ENCODE measurements around the gene ZNF479. TPM values are rescaled to one million over a fixed set of nuclear protein-coding genes. Genes with fewer than 3 reads are reported as not detected.
"Not testable (repeated sequence)": the region's sequence is repeated elsewhere in the genome, so short reads cannot be mapped to it uniquely, and the experiment has no call there.

The ZNF479 gene
- polyA plus RNA-seq (2013, experiment 1 of 2) = not detected
- not detected for polyA plus RNA-seq (2013, experiment 2 of 2)

DNA sequence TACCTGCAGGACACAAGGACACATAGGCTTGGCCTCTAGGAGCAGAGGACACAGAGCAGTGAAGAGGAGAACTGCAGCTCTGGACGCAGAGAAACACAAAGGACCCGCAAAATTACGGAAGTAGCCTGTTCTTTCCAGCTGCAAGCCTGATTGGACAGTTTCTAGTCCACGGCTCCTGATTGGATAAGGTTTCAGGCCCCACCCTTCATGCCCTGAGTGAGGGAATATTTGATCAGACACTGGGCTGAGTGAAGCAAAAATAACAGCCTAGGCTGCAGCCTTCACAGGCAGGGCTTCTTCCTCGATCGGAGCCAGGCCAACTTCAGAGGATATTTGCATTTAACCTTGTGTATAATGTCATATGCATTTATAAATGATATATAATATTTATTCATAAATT, at the start of gene ZNF479:
Gene ZNF479, minus strand, starts transcription at position 101 of the 400 bp plus-strand sequence. CDS start 112 bp downstream, outside the sequence.
- not testable (repeated sequence) for H3K4me1 ChIP-seq (ENCODE audit: control insufficient read depth in 2 of 2, insufficient read depth in 1 of 2, low read depth in 1 of 2, low read length in 2 of 2); DNase-seq (ENCODE audit: low spot score); H2AK5ac ChIP-seq (ENCODE audit: low read depth, low read length); H3K36me3 ChIP-seq (replicated peaks in 1 of 2; ENCODE audit: control insufficient read depth in 2 of 2, insufficient read depth in 2 of 2, low read length in 2 of 2); H3K27ac ChIP-seq (replicated peaks; ENCODE audit: low read length); H3K9me3 ChIP-seq (replicated peaks in 1 of 2; ENCODE audit: control insufficient read depth in 2 of 2, insufficient read depth in 1 of 2, low read depth in 1 of 2, low read length in 2 of 2); H3K4me3 ChIP-seq (ENCODE audit: low read length in 2 of 2); H2BK15ac ChIP-seq (ENCODE audit: low read length); H3K79me1 ChIP-seq (ENCODE audit: low read depth, low read length); H2AFZ ChIP-seq (ENCODE audit: low read length); H3K9ac ChIP-seq (ENCODE audit: low read depth, low read length, poor library complexity); H3K23ac ChIP-seq (ENCODE audit: low read depth, low read length, poor library complexity); H2BK120ac ChIP-seq (ENCODE audit: low read depth, low read length); H2BK12ac ChIP-seq (ENCODE audit: low read length); H3K14ac ChIP-seq (ENCODE audit: low read length); H3K18ac ChIP-seq (ENCODE audit: low read length); H4K8ac ChIP-seq (ENCODE audit: low read depth, low read length); H3K27me3 ChIP-seq (ENCODE audit: control insufficient read depth in 3 of 3, insufficient read depth in 3 of 3, low read depth in 1 of 3, low read length in 3 of 3); H4K91ac ChIP-seq (ENCODE audit: low read depth, low read length, poor library complexity); H3K4ac ChIP-seq (ENCODE audit: low read length); H2BK5ac ChIP-seq (ENCODE audit: low read length); H3K4me2 ChIP-seq (ENCODE audit: insufficient read depth, low read length, poor library complexity, severe bottlenecking)
- WGBS, 2 donors (ENCODE audit: extremely low coverage in 2 of 2, insufficient read length in 2 of 2, insufficient replicate concordance in 1 of 2) = no CpG with 5 or more reads among the region's 6 CpGs

DNA sequence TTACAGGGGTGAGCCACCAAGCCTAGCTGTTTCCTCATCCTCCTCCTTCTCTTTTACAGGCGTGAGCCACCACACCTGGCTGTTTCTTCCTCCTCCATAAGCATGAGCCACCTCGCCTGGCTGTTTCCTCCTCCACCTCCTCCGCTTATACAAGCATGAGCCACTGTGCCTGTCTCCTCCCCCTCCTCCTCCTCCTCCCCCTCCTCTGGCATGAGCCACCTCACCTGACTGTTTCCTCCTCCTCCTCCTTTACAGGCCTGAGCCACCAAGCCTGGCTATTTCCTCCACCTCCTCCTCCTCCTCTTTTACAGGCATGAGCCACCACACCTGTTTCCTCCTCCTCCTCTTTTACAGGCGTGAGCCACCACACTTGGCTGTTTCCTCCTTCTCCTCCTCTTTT, 49.8 kb upstream of the ZNF479 start:
- Histone ChIP-seq H4K91ac (ENCODE audit: low read depth, low read length, poor library complexity) (no peak overlapping the region), H3K4ac (ENCODE audit: low read length) (no peak overlapping the region), H2BK12ac (ENCODE audit: low read length) (no peak overlapping the region), H3K36me3 (replicated peaks in 1 of 2; ENCODE audit: control insufficient read depth in 2 of 2, insufficient read depth in 2 of 2, low read length in 2 of 2) (no peaks in the 10 kb centered on the region), H2BK120ac (ENCODE audit: low read depth, low read length) (no peak overlapping the region), H2BK15ac (ENCODE audit: low read length) (no peak overlapping the region), H3K27me3 (ENCODE audit: control insufficient read depth in 3 of 3, insufficient read depth in 3 of 3, low read depth in 1 of 3, low read length in 3 of 3) (no peaks in the 10 kb centered on the region), H3K4me3 (ENCODE audit: low read length in 2 of 2) (no peak overlapping the region), H3K4me1 (ENCODE audit: control insufficient read depth in 2 of 2, insufficient read depth in 1 of 2, low read depth in 1 of 2, low read length in 2 of 2) (no peaks in the 10 kb centered on the region), H2AFZ (ENCODE audit: low read length) (no peak overlapping the region), H3K4me2 (ENCODE audit: insufficient read depth, low read length, poor library complexity, severe bottlenecking) (no peak overlapping the region), H3K9ac (ENCODE audit: low read depth, low read length, poor library complexity) (no peak overlapping the region), H4K8ac (ENCODE audit: low read depth, low read length) (no peak overlapping the region), H3K79me1 (ENCODE audit: low read depth, low read length) (peaks cover 4% of the 10 kb centered on the region), H3K9me3 (replicated peaks in 1 of 2; ENCODE audit: control insufficient read depth in 2 of 2, insufficient read depth in 1 of 2, low read depth in 1 of 2, low read length in 2 of 2) (peaks cover 0 to 48% of the 10 kb centered on the region in 2 donors), H3K23ac (ENCODE audit: low read depth, low read length, poor library complexity) (no peak overlapping the region), H3K14ac (ENCODE audit: low read length) (no peak overlapping the region), H2BK5ac (ENCODE audit: low read length) (no peak overlapping the region), H2AK5ac (ENCODE audit: low read depth, low read length) (no peak overlapping the region), H3K18ac (ENCODE audit: low read length) (no peak overlapping the region), H3K27ac (replicated peaks; ENCODE audit: low read length) (no peak overlapping the region)
- WGBS, 2 donors (ENCODE audit: extremely low coverage in 2 of 2, insufficient read length in 2 of 2, insufficient replicate concordance in 1 of 2) = no CpG with 5 or more reads among the region's 4 CpGs
- DNase-seq (ENCODE audit: low spot score) = no peak

DNA sequence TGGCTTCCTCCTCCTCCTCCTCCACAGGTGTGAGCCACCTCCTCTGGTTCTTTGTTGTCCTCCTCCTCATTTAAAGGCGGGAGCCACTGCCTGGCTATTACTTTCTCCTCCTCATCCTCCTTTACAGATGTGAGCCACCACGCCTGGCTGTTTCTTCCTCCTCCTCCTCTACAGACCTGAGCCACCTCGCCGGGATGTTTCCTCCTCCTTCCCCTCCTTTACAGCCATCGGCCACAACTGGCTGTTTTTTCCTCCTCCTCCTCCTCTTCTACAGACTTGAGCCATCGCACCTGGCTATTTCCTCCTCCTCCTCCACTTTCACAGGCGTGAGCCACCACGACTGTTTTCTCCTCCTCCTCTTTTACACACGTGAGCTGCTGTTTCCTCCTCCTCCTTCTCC, 49.0 kb upstream of the ZNF479 start:
- H3K4me2 ChIP-seq (ENCODE audit: insufficient read depth, low read length, poor library complexity, severe bottlenecking) = no peak overlapping the region
- H3K4ac ChIP-seq (ENCODE audit: low read length) = no peak overlapping the region
- no peak overlapping the region for H3K27ac ChIP-seq (replicated peaks; ENCODE audit: low read length)
- H2BK120ac ChIP-seq (ENCODE audit: low read depth, low read length) = no peak overlapping the region
- peaks cover 0 to 50% of the 10 kb centered on the region in 2 donors for H3K9me3 ChIP-seq (replicated peaks in 1 of 2; ENCODE audit: control insufficient read depth in 2 of 2, insufficient read depth in 1 of 2, low read depth in 1 of 2, low read length in 2 of 2)
- H4K91ac ChIP-seq (ENCODE audit: low read depth, low read length, poor library complexity) = no peak overlapping the region
- H2AK5ac ChIP-seq (ENCODE audit: low read depth, low read length) = no peak overlapping the region
- H3K27me3 ChIP-seq (ENCODE audit: control insufficient read depth in 3 of 3, insufficient read depth in 3 of 3, low read depth in 1 of 3, low read length in 3 of 3) = no peaks in the 10 kb centered on the region
- H3K4me3 ChIP-seq (ENCODE audit: low read length in 2 of 2) = no peak overlapping the region
- WGBS, 2 donors (ENCODE audit: extremely low coverage in 2 of 2, insufficient read length in 2 of 2, insufficient replicate concordance in 1 of 2) = no CpG with 5 or more reads among the region's 9 CpGs
- no peak overlapping the region for H2AFZ ChIP-seq (ENCODE audit: low read length)
- H2BK12ac ChIP-seq (ENCODE audit: low read length) = no peak overlapping the region
- no peak overlapping the region for H3K23ac ChIP-seq (ENCODE audit: low read depth, low read length, poor library complexity)
- no peak overlapping the region for H3K9ac ChIP-seq (ENCODE audit: low read depth, low read length, poor library complexity)
- no peak for DNase-seq (ENCODE audit: low spot score)
- no peak overlapping the region for H4K8ac ChIP-seq (ENCODE audit: low read depth, low read length)
- H2BK15ac ChIP-seq (ENCODE audit: low read length) = no peak overlapping the region
- peaks cover 4% of the 10 kb centered on the region for H3K79me1 ChIP-seq (ENCODE audit: low read depth, low read length)
- no peak overlapping the region for H3K18ac ChIP-seq (ENCODE audit: low read length)
- H3K4me1 ChIP-seq (ENCODE audit: control insufficient read depth in 2 of 2, insufficient read depth in 1 of 2, low read depth in 1 of 2, low read length in 2 of 2) = no peaks in the 10 kb centered on the region
- no peak overlapping the region for H3K14ac ChIP-seq (ENCODE audit: low read length)
- no peak overlapping the region for H2BK5ac ChIP-seq (ENCODE audit: low read length)
- no peaks in the 10 kb centered on the region for H3K36me3 ChIP-seq (replicated peaks in 1 of 2; ENCODE audit: control insufficient read depth in 2 of 2, insufficient read depth in 2 of 2, low read length in 2 of 2)

DNA sequence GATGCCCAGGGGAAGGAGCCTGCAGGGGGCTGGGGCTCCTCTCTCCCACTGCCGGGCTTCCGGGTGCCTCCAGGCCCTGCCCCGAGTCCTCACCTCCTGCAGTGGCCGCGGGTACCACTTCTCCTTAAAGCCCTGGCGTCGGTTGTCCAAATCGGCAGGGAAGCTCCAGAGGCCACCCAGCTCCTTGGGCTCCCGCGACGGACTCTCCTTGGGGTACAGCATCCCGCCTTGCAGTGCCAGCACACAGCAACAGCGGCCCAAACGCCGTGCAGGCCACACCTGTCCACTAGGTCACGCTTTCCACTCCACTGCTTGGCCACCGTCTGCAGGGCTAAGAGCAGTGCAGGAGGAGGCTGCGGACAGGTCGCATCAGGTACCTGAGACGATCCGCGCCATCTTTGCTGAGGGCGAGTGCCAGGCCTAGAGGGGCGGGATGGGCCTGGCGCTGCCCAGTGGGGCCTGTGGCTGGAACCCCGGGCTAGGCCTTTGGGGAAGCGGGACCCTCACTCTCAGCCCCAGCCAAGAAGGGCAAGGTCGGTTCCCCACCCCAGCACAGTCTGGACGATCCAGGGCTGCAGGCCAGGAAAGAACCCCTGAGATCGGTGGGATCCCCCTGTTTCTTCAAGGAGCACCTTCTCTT, 47.7 kb upstream of the ZNF479 start:
- Histone ChIP-seq H3K4me2 (ENCODE audit: insufficient read depth, low read length, poor library complexity, severe bottlenecking) (no peak overlapping the region), H2BK12ac (ENCODE audit: low read length) (no peak overlapping the region), H3K18ac (ENCODE audit: low read length) (no peak overlapping the region), H2BK15ac (ENCODE audit: low read length) (no peak overlapping the region), H3K4me3 (ENCODE audit: low read length in 2 of 2) (peak overlapping the region in 1 of 2 donors; percentile 62), H4K8ac (ENCODE audit: low read depth, low read length) (no peak overlapping the region), H3K79me1 (ENCODE audit: low read depth, low read length) (peaks cover 4% of the 10 kb centered on the region), H3K36me3 (replicated peaks in 1 of 2; ENCODE audit: control insufficient read depth in 2 of 2, insufficient read depth in 2 of 2, low read length in 2 of 2) (no peaks in the 10 kb centered on the region), H3K23ac (ENCODE audit: low read depth, low read length, poor library complexity) (peak overlapping the region; percentile 55), H3K9ac (ENCODE audit: low read depth, low read length, poor library complexity) (no peak overlapping the region), H3K4me1 (ENCODE audit: control insufficient read depth in 2 of 2, insufficient read depth in 1 of 2, low read depth in 1 of 2, low read length in 2 of 2) (no peaks in the 10 kb centered on the region), H3K27ac (replicated peaks; ENCODE audit: low read length) (no peak overlapping the region), H2AK5ac (ENCODE audit: low read depth, low read length) (no peak overlapping the region), H2AFZ (ENCODE audit: low read length) (no peak overlapping the region), H2BK5ac (ENCODE audit: low read length) (no peak overlapping the region), H3K27me3 (ENCODE audit: control insufficient read depth in 3 of 3, insufficient read depth in 3 of 3, low read depth in 1 of 3, low read length in 3 of 3) (no peaks in the 10 kb centered on the region), H3K9me3 (replicated peaks in 1 of 2; ENCODE audit: control insufficient read depth in 2 of 2, insufficient read depth in 1 of 2, low read depth in 1 of 2, low read length in 2 of 2) (peaks cover 0 to 55% of the 10 kb centered on the region in 2 donors), H2BK120ac (ENCODE audit: low read depth, low read length) (no peak overlapping the region), H4K91ac (ENCODE audit: low read depth, low read length, poor library complexity) (no peak overlapping the region), H3K4ac (ENCODE audit: low read length) (no peak overlapping the region), H3K14ac (ENCODE audit: low read length) (no peak overlapping the region)
- no peak for DNase-seq (ENCODE audit: low spot score)
- no CpG with 5 or more reads among the region's 30 CpGs for WGBS, 2 donors (ENCODE audit: extremely low coverage in 2 of 2, insufficient read length in 2 of 2, insufficient replicate concordance in 1 of 2)
